Heart left ventricle (tissue), 16 donors: ENCODE data around the gene THOC7. TPM values are rescaled to one million over a fixed set of nuclear protein-coding genes. Genes with fewer than 3 reads are reported as not detected.

ENCODE experiments used
- ATAC-seq, 4 donors: fragments of 200-7000 bp; cut with Tn5 transposase; one replicate each; pipeline ENCODE4 v1.9.1; 2020 to 2022; ENCODE audit warnings: moderate library complexity in 4 of 4, mild to moderate bottlenecking in 3 of 4, moderate number of reproducible peaks in 1 of 4
- DNase-seq, 5 donors: peaks; one replicate each; pipeline ENCODE4 v3.0.0-alpha.2; 2020
- H3K27ac ChIP-seq, 12 donors: fragments of 200-600 bp; sonication (generic) in 4 of 12; one replicate each; pipeline versions ENCODE4 v1.5.0 to v1.8.0; 2016 to 2022; ENCODE audit warnings: mild to moderate bottlenecking in 2 of 12
- H3K27me3 ChIP-seq, 9 donors: fragments of 200-600 bp; sonication (generic) in 2 of 9; one replicate each; pipeline versions ENCODE4 v1.5.1 to v1.8.0; 2016 to 2022; ENCODE audit warnings: mild to moderate bottlenecking in 3 of 9
- H3K36me3 ChIP-seq, 9 donors: fragments of 200-600 bp; sonication (generic) in 2 of 9; one replicate each; pipeline versions ENCODE4 v1.5.0 to v1.8.0; 2018 to 2022; ENCODE audit warnings: mild to moderate bottlenecking in 2 of 9
- H3K4me1 ChIP-seq, 12 donors: fragments of 200-600 bp; sonication (generic) in 4 of 12; one replicate each; pipeline versions ENCODE4 v1.5.0 to v1.8.0; 2016 to 2022; ENCODE audit warnings: mild to moderate bottlenecking in 3 of 12
- H3K4me3 ChIP-seq, 12 donors: fragments of 200-600 bp; sonication (generic) in 4 of 12; one replicate each; pipeline versions ENCODE4 v1.5.0 to v1.8.0; 2017 to 2022; ENCODE audit warnings: mild to moderate bottlenecking in 9 of 12, moderate library complexity in 4 of 12
- H3K9me3 ChIP-seq, 12 donors: fragments of 200-600 bp; sonication (generic) in 4 of 12; one replicate each; pipeline versions ENCODE4 v1.5.0 to v1.8.0; 2016 to 2022; ENCODE audit warnings: mild to moderate bottlenecking in 1 of 12
- POLR2A ChIP-seq, 2 donors: fragments of 450-650 bp; IDR thresholded peaks; one replicate each; pipeline ENCODE4 v1.6.1; 2017; ENCODE audit warnings: antibody characterized with exemption in 2 of 2, mild to moderate bottlenecking in 2 of 2, moderate library complexity in 2 of 2
- WGBS, 4 donors: extraction: QIAGEN DNeasy Blood & Tissue Kit in 2 of 4; methylation state at CpG; one replicate each; pipeline versions ENCODE4 v1.1.5 to v1.1.7; 2013 to 2018; 5-methylcytosine and 5-hydroxymethylcytosine counted together
- intact Hi-C, 10 donors: fragments of 100-400 bp; cut with DNase I; formaldehyde crosslinking; loops; one replicate each; pipeline versions ENCODE4 v1.11.1 to v1.14.2; 2022
- polyA plus RNA-seq, 2 donors: library from polyadenylated mRNA; stranded (reverse); fragments of 200-250 nt; gene quantifications; one replicate each; pipeline ENCODE4 v1.2.3, GENCODE V29; 2013
- total RNA-seq, 9 donors: library from RNA; depleted of rRNA in 2 of 9; stranded (reverse); fragments of >200 nt in 2 of 9; fragmentation: NEBNext Ultra II Directional in 3 of 9; extraction: Animal tissue kit (Norgen Biotek cat#: 25700) in 3 of 9; gene quantifications; one replicate each; pipeline versions ENCODE4 v1.1.0 to v1.2.4, GENCODE V29; 2016 to 2023
- TF ChIP-seq, protein P1 (sequence below), 12 donors: fragments of 200-600 bp; sonication (generic) in 4 of 12; IDR thresholded peaks; one replicate each; pipeline versions ENCODE4 v1.5.0 to v1.8.0; 2018 to 2022; ENCODE audit warnings: antibody characterized with exemption in 12 of 12, mild to moderate bottlenecking in 5 of 12
- donor health status: ischemic (EF 13 %, LVEDD 7.1; RV severe dilation, severe dysfunction).
- donor health status: healthy with polysubstance abuse.
- donor health status: DM: no; HTN: yes; CAD: no.
- donor health status: DM: no; HTN: no; CAD: no.
- donor health status: ischemic (EF 25% LVEDD 6.9; RV normal size, moderate dysfunction).
- donor health status: ischemic (EF 25% LVEDD 5.7; RV mildly dilated, moderate dysfunction).
- donor health status: healthy.
- donor health status: DM: yes; HTN: yes; CAD: no.
- donor health status: ischemic (EF 35%, LVEDD 5.7; RV mildly dilated, moderate dysfunction).
- donor health status: nonischemic (EF 11% LVEDD 7.7; RV severe dilation, severe dysfunction).
- donor health status: DM: yes; HTN: yes; CAD: no.
- donor health status: PGD.
- donor health status: ischemic (EF 29% LVEDD 5.4; RV normal size, mild dysfunction).
- donor health status: nonischemic (EF 23%, LVEDD 6.1; RV moderate dilation, normal function).

Gene THOC7
- total and polyA plus RNA-seq, 11 donors: 63.6 to 171 (median 77.4) TPM

- WGBS, 4 donors: 82 to 91% (median 88%) methylated on average over 3 of the region's 3 CpGs
- H3K27ac ChIP-seq: no peak overlapping the region
- H3K4me3 ChIP-seq: no peak overlapping the region
- ATAC-seq (no peak), DNase-seq (no peak)
- peaks cover 0 to 3% (median 0%) of the 10 kb centered on the region in 12 donors for H3K4me1 ChIP-seq
- no peaks in the 10 kb centered on the region for H3K9me3 ChIP-seq
- TF ChIP-seq POLR2A (IDR thresholded peaks at IDR 0.05): no peak
- TF ChIP-seq, protein P1, sequence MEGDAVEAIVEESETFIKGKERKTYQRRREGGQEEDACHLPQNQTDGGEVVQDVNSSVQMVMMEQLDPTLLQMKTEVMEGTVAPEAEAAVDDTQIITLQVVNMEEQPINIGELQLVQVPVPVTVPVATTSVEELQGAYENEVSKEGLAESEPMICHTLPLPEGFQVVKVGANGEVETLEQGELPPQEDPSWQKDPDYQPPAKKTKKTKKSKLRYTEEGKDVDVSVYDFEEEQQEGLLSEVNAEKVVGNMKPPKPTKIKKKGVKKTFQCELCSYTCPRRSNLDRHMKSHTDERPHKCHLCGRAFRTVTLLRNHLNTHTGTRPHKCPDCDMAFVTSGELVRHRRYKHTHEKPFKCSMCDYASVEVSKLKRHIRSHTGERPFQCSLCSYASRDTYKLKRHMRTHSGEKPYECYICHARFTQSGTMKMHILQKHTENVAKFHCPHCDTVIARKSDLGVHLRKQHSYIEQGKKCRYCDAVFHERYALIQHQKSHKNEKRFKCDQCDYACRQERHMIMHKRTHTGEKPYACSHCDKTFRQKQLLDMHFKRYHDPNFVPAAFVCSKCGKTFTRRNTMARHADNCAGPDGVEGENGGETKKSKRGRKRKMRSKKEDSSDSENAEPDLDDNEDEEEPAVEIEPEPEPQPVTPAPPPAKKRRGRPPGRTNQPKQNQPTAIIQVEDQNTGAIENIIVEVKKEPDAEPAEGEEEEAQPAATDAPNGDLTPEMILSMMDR (IDR thresholded peaks at IDR 0.05): no peak
- no peaks in the 10 kb centered on the region for H3K27me3 ChIP-seq
- H3K36me3 ChIP-seq: no peaks in the 10 kb centered on the region
- intact Hi-C loops: loop anchor here in 4 of 10 donors (10.0 kb wide), 1 partner anchor 1189 kb away; no protein-coding TSS in a partner anchor
Measured at GRCh38 chr3:63814237-63814636, 49.4 kb downstream of the THOC7 start.

GRCh38 chr3:63809607-63810006 is 54.0 kb downstream of the THOC7 start:
- DNase-seq: no peak
- TF ChIP-seq, protein P1 (IDR thresholded peaks at IDR 0.05): no peak
- TF ChIP-seq POLR2A (IDR thresholded peaks at IDR 0.05): no peak
- intact Hi-C loops: loop anchor here in 4 of 10 donors (10.0 kb wide), 1 partner anchor 1185 kb away; no protein-coding TSS in a partner anchor
- Histone ChIP-seq H3K36me3 (no peaks in the 10 kb centered on the region), H3K4me1 (peaks cover 0 to 13% (median 0%) of the 10 kb centered on the region in 12 donors), H3K9me3 (no peaks in the 10 kb centered on the region), H3K4me3 (no peak overlapping the region), H3K27ac (no peak overlapping the region), H3K27me3 (no peaks in the 10 kb centered on the region)
- ATAC-seq: no peak
- 91 to 96% (median 93%) methylated on average over 6 of the region's 6 CpGs for WGBS, 4 donors

DNA sequence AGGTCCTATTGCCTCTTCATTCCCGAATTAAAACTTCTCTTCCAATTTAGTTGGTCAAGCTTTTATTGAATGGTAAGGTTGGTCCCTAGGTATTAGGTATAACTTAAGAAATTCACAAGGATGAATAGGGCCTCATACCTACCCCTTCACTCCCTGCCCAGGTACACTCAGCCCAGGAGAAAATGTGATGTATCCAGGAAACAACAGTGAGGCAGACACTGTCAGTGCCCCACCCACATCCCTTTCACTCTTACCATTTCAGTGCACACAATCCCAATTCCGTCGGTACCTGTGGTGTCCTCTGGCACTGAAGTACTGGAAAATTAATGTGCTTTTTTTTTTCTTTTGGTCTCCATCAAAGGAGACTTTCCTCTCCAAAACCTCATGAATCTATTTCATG is 55.0 kb downstream of the THOC7 start:
- no peak overlapping the region for H3K4me3 ChIP-seq
- H3K27ac ChIP-seq: peak overlapping the region in 1 of 12 donors; percentile 58
- no peaks in the 10 kb centered on the region for H3K9me3 ChIP-seq
- DNase-seq (no peak), ATAC-seq (no peak)
- H3K36me3 ChIP-seq: no peaks in the 10 kb centered on the region
- H3K4me1 ChIP-seq: peaks cover 0 to 13% (median 0%) of the 10 kb centered on the region in 12 donors
- TF ChIP-seq, protein P1 (IDR thresholded peaks at IDR 0.05): no peak
- no peak for TF ChIP-seq POLR2A (IDR thresholded peaks at IDR 0.05)
- 75 to 86% (median 77%) methylated on average over 3 of the region's 3 CpGs for WGBS, 4 donors
- no peaks in the 10 kb centered on the region for H3K27me3 ChIP-seq
- intact Hi-C loops: no loop called here

DNA sequence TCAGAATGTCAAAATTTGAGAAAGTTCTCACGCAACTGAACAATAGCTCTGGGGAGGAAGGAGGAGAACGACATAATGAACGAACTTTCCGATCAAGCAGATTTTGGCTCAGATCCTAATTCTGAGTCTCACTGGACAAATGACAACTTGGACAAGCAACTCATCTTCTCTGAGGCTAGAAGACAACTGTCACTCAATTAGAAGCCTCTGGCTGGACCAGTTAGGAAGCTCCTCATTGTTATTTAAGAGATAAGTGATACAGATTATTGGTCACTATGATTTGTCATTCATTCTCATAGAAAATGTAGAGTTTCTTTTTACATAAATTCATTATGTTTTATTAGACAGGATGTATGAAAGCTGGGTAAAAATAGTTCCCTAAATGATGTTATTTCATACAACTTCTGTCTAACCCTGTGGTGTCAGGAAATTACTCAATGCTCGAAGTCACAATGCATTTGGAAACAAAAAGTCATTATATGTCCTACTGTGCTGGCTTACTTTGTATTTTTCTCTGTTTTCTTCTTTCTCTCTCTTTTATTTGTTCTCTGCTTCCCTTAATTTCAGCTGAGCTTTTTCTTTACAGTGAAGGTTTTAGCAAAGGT is 55.5 kb downstream of the THOC7 start:
- Histone ChIP-seq H3K36me3 (no peaks in the 10 kb centered on the region), H3K27ac (peak overlapping the region in 1 of 12 donors; percentile 58), H3K4me3 (no peak overlapping the region), H3K4me1 (peaks cover 0 to 13% (median 0%) of the 10 kb centered on the region in 12 donors), H3K27me3 (no peaks in the 10 kb centered on the region), H3K9me3 (no peaks in the 10 kb centered on the region)
- no peak for ATAC-seq
- intact Hi-C loops: no loop called here
- DNase-seq: no peak
- TF ChIP-seq, protein P1 (IDR thresholded peaks at IDR 0.05): no peak
- TF ChIP-seq POLR2A (IDR thresholded peaks at IDR 0.05): no peak
- 43 to 64% (median 50%) methylated on average over 5 of the region's 5 CpGs for WGBS, 4 donors
